HG02759 (cell line): Measurements from ENCODE around the gene RAD51B.
"Not testable (repeated sequence)": the region's sequence is repeated elsewhere in the genome, so short reads cannot be mapped to it uniquely, and the experiment has no call there.

Source experiments
- ATAC-seq: cut with Tn5 transposase; IDR thresholded peaks from one replicate; pipeline ENCODE4 v1.9.1; 2021; ENCODE audit warnings: mild to moderate bottlenecking, moderate library complexity; ENCODE audit not compliant: unreplicated experiment

RAD51B gene

DNA sequence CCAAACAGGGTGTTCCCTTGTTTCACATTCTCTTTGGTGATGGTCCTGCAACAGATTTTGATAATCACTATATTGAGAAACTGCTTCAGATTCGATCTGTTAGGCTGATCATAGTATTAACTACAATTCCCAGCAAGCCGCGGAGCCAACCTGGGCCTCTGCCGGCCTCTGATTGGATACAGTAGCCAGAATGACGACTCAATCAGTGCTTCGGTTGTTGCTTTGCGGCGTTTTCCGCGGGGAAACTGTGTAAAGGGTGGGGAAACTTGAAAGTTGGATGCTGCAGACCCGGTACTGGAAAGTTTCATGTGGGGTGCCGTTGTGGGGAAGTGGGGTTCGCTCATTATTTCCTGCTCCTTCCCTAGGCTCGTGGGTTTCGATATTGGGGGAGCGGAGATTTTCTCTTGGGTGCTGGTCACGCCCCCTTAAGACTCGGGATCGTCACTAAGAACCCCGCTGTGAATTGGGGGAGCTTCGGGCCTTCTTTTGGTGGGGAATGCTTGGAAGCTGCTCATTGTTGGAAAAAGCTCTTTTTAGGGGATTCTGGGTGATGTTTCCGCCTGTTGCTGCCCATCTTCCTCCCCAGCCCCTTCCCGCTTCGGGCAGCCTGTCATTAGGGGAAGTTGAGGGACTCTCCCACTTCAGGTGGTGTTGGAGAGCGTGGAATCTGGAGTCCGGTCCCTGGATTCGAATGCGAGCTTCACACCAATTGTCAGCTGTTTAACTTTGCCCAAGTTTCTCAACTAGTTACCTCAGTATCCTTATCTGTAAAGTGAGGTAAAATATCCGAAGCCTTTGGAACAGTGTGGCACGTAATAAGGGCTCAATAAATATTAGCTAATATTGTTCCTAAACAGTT lies at the start of gene RAD51B:
Gene RAD51B (plus strand): TSS at position 217 of the 859 bp plus-strand sequence.
- ATAC-seq = peak; percentile 61

GRCh38 chr14:67773844-67774377 lies 45.7 kb upstream of the RAD51B start:
- ATAC-seq = no peak

DNA sequence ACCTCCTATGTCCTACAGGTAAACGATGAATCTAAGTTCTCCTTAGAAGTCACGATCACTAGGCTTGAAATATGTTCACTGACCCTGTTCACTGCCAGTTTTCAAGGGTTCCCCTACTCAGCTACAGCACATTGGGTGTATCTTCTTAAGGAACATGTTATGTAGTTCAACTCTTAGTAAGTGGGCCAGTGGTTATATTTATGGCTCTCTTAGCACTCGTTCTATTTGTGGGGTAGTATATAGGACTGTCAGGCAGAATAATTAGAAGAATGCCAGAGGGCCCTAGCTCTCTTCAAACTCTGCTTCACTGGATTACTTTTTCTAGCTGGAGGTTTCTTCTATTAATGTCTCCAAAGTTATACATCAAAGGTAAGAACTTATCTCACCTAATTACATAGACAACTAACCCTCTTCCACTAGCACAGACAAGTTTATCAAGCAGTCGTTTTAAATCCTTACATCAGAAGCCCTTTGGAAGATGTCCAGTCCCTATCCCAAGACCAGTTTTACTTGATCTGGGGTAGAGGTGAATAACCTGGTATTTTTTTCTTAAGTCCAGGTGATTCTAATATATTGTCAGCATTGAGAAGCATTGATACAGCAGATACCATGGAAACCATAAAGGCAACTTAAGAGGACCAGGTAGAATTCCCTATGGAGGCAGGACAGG lies 42.8 kb upstream of the RAD51B start:
- no peak for ATAC-seq

GRCh38 chr14:67778792-67779191 lies 40.8 kb upstream of the RAD51B start:
- no peak for ATAC-seq

- ATAC-seq = no peak
Measured at GRCh38 chr14:67782090-67782489, 37.5 kb upstream of the RAD51B start.

DNA sequence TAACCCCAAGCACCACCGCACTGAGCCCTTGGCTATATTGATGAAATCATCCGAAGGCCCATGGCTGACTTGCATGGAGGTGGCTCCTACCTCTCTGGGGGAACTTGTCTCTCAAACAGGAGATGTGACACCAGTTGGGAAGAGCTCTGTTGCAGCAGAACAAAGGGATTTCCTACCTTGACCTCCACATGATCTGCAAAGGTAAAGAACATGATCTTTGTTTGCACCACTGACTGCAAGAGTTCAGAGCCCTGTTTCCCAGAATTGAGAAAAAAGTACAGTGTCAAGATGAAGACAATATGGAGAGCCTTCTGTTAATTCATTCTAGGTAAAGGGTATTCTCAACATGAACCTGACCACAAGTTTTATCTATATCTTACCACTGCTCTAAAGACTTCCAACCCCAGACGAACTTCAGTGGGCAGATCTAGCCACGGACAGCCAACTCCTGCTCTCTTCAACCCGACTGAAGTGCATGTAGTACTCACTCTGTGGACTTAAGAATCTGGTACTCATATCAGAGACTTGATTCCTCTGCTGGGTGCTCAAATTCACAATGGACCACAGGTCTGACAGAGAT lies 35.2 kb upstream of the RAD51B start:
- no peak for ATAC-seq

DNA sequence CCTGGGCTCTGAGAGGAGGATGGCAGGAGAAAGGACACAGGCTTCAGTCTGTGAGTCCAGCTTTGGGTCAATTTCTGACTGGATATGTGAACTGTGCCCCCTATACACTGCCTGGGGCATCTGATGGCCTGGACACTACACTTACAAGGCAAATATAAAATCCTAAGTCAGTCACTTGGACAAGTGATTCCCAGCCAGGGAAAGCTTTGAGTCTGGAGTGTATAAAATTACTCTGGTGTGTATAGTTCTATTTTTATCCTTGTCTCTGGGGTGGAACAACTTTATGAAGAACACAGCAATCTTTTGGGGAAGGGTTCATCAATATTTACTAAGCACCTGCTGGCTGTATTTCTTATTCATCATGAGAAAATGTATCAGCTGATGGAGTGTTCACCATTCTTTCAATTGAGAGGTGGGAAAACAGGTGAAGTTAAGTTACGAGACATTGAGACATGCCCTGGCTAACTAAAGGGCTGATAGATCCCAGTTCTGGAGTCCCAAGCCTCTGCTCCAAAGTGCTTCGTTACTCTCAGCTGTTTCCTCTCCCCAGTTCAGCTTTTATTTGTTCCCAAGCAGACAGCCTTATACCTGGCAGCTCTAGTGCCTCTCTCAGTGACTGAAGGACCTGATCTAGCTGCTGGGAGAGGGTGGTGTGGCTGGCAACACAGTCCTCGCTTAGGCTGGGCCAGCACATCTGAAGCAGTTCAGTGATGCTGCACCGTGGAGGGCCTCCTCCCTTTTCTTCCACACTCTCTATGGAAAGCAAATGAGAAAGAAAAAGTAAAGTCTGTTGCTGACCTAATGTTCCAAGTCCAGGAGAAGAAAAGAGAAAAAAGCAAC lies 34.1 kb upstream of the RAD51B start:
- no peak for ATAC-seq

GRCh38 chr14:67787673-67788072 lies 31.9 kb upstream of the RAD51B start:
- no peak for ATAC-seq

DNA sequence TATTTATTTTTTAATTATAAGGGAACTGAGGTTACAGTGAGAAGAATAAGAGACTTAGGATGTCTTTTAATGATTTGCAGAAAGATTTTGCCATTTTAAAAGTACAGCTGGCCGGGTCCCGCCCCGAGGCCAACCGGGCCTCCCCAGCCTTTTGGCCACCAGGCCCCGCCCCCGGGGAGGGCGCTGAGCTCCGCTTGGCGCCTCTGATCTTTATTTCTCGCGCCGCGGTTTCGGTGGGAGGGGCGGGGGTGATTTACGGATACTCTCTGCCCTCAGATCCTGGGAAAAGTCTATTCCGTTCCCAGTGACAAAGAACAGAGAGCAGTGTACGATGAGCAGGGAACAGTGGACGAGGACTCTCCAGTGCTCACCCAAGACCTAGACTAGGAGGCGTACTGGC lies 20.8 kb upstream of the RAD51B start:
- no peak for ATAC-seq

- ATAC-seq = no peak
Measured at GRCh38 chr14:67800743-67801142, 18.8 kb upstream of the RAD51B start.

DNA sequence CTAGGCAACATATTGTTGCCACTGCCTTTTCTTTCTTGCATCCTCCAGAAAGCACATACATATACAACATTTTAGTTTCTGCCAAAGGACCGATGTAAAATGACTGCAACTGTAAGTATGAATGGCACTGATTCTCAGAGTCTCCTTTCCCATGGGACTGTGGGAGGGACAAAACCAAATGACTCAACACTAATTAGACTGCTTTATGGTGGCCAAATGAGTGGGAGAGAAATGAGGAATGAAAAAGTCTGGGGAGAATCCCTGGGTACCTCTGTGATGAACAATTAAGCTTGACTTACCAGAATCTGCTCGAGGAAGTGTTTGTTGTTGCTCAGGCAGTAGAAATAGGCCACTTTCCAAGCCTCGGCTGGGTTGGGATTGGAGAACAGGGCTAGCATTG lies 13.3 kb upstream of the RAD51B start:
- no peak for ATAC-seq

DNA sequence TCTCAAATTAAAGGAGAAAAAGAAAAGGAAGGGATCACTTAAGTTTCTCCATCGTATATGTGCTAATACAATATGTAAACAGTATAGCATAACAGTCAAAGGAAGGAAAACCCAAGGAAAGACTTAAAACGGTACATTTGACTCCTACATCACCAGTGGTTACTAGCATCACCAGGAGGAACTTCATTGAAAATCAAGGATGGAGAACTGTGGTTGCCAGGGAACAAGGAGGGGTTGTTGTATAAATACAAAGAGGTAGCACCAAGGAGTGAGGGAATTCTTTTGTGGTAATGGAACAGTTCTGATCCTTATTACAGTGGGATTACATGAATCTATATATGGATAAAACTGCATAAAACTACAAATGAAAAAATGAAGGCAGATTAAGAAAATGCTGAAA lies 4.8 kb upstream of the RAD51B start:
- ATAC-seq = no peak

GRCh38 chr14:67815573-67816225 lies 3.9 kb upstream of the RAD51B start:
- no peak for ATAC-seq

- ATAC-seq = peak; percentile 86
Measured at GRCh38 chr14:67816326-67817002, 3.1 kb upstream of the RAD51B start, which contains the start of gene ZFYVE26. Gene ZFYVE26, minus strand, starts transcription at chr14:67816590. Its CDS starts 627 bp downstream, at chr14:67815963.

DNA sequence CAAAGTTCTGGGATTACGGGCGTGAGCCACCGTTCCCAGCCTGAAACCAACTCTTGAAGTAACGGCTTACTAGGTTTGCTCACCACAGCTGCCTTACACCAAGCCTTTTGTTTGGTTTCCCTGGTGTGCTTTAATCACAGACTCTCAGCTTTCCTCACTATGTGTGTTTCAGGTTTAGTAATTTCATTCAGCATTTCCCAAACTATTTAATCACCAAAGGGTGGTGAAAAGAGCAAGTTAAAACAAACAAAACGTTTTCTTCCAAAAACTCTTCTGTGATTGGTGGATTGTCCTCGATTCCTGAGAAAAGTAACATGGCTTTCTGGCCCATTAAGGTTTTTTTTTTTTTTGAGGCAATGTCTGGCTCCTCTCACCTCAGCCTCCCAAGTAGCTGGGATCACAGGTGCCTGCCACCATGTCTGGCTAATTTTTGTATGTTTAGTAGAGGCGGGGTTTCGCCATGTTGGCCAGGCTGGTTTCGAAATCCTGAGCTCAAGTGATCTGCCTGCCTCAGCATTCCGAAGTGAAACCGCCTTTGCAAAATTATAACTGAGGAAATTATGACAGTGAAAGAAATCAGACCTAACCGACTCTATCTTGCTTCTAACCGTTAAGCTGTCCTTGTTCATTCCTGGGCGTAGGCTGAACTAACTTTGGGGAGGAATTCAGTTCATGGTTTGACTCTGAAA lies 1.7 kb upstream of the RAD51B start:
- no peak for ATAC-seq

GRCh38 chr14:67818476-67818875 lies 1.1 kb upstream of the RAD51B start:
- ATAC-seq = not testable (repeated sequence)

- no peak for ATAC-seq
Measured at GRCh38 chr14:67820428-67820971, 921 bp downstream of the RAD51B start.

DNA sequence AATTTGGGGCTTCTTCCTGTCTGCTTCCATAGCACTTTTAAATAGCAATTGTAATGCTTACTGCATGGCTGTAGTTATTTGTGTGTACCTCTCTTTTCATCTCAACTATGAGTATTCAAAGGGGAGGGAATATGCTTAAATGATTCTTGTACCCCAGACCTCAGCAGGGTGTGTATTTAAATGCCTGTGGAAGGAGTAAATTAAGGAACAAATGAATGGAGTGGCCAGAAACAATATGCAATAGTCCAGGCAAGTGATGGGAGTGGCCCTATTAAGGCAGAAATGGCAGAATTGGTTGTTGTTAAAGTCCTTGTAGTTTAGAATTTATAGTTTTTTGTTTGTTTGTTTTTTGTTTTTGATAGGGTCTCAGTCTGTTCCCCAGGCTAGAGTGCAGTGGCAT lies 1.5 kb downstream of the RAD51B start:
- ATAC-seq = no peak

DNA sequence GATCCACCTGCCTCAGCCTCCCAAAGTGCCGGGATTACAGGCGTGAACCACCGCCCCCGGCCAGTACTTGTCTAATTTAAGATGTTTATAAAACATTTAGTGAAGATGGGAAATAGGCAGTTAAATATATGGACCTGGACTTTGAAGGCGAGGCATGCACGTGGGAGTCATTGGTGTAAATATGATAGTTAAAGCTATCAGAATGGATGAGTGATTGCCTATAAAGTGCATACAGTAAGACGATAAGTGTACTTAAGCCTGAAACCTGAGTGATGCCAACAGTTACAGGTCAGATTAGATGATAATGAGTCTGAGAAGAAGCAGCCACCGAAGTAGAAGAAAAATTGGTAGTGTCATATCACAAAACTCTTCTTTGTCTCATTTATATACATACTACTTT lies 11.5 kb downstream of the RAD51B start:
- ATAC-seq = no peak
